Stimulated activated naive CD8-positive, alpha-beta T cell treated with anti-CD3 and anti-CD28 coated beads, Interleukin-15, Interleukin-2, amounts not matched to agents 100 U/mL and 50 U/mL, for 24 hours (primary cell): ENCODE data around the gene SIVA1.
A peak's percentile ranks its signal among the peaks of the same experiment; 100 is the strongest.

Experiments used
- ATAC-seq: fragments of 150-1000 bp; cut with Tn5 transposase; one replicate; pipeline ENCODE4 v1.10.0; 2021
- DNase-seq: peaks from one replicate; pipeline ENCODE4 v3.0.0; 2021

SIVA1 gene

GRCh38 chr14:104752735-104753527, at the start of gene SIVA1:
TSS of gene SIVA1 (plus strand) at chr14:104753147. CDS start at chr14:104753202, 55 bp downstream.
- ATAC-seq: peak; percentile 96
- peak; percentile 100 for DNase-seq

GRCh38 chr14:104703269-104703668, 49.7 kb upstream of the SIVA1 start:
- no peak for DNase-seq
- no peak for ATAC-seq

GRCh38 chr14:104704252-104704651, 48.7 kb upstream of the SIVA1 start:
- DNase-seq: no peak

GRCh38 chr14:104705340-104706047, 47.5 kb upstream of the SIVA1 start:
- ATAC-seq: no peak
- DNase-seq: no peak

More at GRCh38 chr14:104704252-104704651, 48.7 kb upstream of the SIVA1 start:
- no peak for ATAC-seq

- DNase-seq (no peak), ATAC-seq (no peak)
Observed at GRCh38 chr14:104706733-104707607, 46.0 kb upstream of the SIVA1 start.

- no peak for DNase-seq
- ATAC-seq: no peak
Observed at GRCh38 chr14:104707608-104708595, 45.0 kb upstream of the SIVA1 start.

GRCh38 chr14:104708606-104709268, 44.2 kb upstream of the SIVA1 start:
- ATAC-seq (peak; percentile 68), DNase-seq (peak; percentile 82)

- no peak for DNase-seq
- ATAC-seq: no peak
Observed at GRCh38 chr14:104709387-104710039, 43.4 kb upstream of the SIVA1 start.

- ATAC-seq (no peak), DNase-seq (no peak)
Observed at GRCh38 chr14:104710071-104710735, 42.7 kb upstream of the SIVA1 start.

GRCh38 chr14:104712881-104713734, 39.8 kb upstream of the SIVA1 start:
- ATAC-seq (no peak), DNase-seq (no peak)

- ATAC-seq (no peak), DNase-seq (no peak)
Observed at GRCh38 chr14:104714066-104714465, 38.9 kb upstream of the SIVA1 start.

GRCh38 chr14:104714681-104715080, 38.3 kb upstream of the SIVA1 start:
- ATAC-seq (no peak), DNase-seq (no peak)

GRCh38 chr14:104715416-104715815, 37.5 kb upstream of the SIVA1 start:
- DNase-seq: no peak
- no peak for ATAC-seq

- DNase-seq (no peak), ATAC-seq (no peak)
Observed at GRCh38 chr14:104715871-104716270, 37.1 kb upstream of the SIVA1 start.

GRCh38 chr14:104717137-104717536, 35.8 kb upstream of the SIVA1 start:
- ATAC-seq (no peak), DNase-seq (no peak)

GRCh38 chr14:104717646-104718045, 35.3 kb upstream of the SIVA1 start:
- DNase-seq (no peak), ATAC-seq (no peak)

GRCh38 chr14:104718147-104718546, 34.8 kb upstream of the SIVA1 start:
- DNase-seq: no peak
- ATAC-seq: no peak

- DNase-seq (no peak), ATAC-seq (no peak)
Observed at GRCh38 chr14:104718871-104719270, 34.1 kb upstream of the SIVA1 start.

- DNase-seq (no peak), ATAC-seq (no peak)
Observed at GRCh38 chr14:104719343-104719742, 33.6 kb upstream of the SIVA1 start.
